Left lobe of liver (tissue), 2 donors: Measurements from ENCODE around the gene NFATC2IP. TPM values are rescaled to one million over a fixed set of nuclear protein-coding genes. Genes with fewer than 3 reads are reported as not detected.
A peak's percentile ranks its signal among the peaks of the same experiment; 100 is the strongest.
"Not testable (repeated sequence)": the region's sequence is repeated elsewhere in the genome, so short reads cannot be mapped to it uniquely, and the experiment has no call there.

Experiments
- ATAC-seq: fragments of 200-7000 bp; cut with Tn5 transposase; one replicate; pipeline ENCODE4 v1.9.1; 2020; ENCODE audit warnings: mild to moderate bottlenecking, moderate library complexity
- DNase-seq: peaks from one replicate; pipeline ENCODE4 v3.0.0-alpha.2; 2020; ENCODE audit warnings: low spot score
- total RNA-seq: library from RNA; stranded (reverse); gene quantifications from one replicate; pipeline ENCODE4 v1.2.1, GENCODE V29; 2021
- donor health status: DM: no; HTN: no; CAD: no; lungs with moderate emphysema.
- donor health status: DM: no; HTN: yes; CAD: no.

Gene NFATC2IP
- total RNA-seq, 1 donor from 2014 or later: 15.2 TPM

GRCh38 chr16:28989363-28989762, 38.6 kb downstream of the NFATC2IP start:
- DNase-seq: no peak
- ATAC-seq: no peak

- no peak for ATAC-seq
- DNase-seq: no peak
Observed at GRCh38 chr16:28990375-28991040, 39.8 kb downstream of the NFATC2IP start.

- DNase-seq: no peak
- ATAC-seq: peak; percentile 61
Observed at GRCh38 chr16:28991687-28992086, 41.0 kb downstream of the NFATC2IP start.

GRCh38 chr16:28992496-28992895, 41.8 kb downstream of the NFATC2IP start:
- DNase-seq (no peak), ATAC-seq (no peak)

- ATAC-seq (no peak), DNase-seq (no peak)
Observed at GRCh38 chr16:28998837-28999236, 48.1 kb downstream of the NFATC2IP start.

- ATAC-seq: no peak
Observed at GRCh38 chr16:28999577-28999976, 48.8 kb downstream of the NFATC2IP start.

DNA sequence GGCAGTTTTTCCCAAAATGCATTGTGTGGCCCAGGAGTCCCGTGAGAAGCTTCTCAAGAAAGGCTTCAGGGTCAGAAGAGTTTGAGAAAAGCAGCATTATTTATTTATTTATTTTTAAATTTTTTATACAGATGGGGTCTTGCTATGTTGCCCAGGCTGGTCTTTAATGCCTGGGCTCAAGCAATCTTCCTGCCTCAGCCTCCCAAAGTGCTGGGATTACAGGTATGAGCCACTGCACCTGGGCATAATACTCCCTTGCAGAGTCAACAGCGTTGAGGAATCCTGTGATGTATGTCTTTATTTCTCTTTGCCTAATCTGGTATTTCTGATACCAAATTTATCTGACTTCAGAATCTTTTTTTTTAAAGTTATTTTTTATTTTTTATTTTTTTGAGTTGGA, 49.3 kb downstream of the NFATC2IP start:
- DNase-seq (no peak), ATAC-seq (no peak)

More at GRCh38 chr16:28999577-28999976, 48.8 kb downstream of the NFATC2IP start:
- DNase-seq: no peak

DNA sequence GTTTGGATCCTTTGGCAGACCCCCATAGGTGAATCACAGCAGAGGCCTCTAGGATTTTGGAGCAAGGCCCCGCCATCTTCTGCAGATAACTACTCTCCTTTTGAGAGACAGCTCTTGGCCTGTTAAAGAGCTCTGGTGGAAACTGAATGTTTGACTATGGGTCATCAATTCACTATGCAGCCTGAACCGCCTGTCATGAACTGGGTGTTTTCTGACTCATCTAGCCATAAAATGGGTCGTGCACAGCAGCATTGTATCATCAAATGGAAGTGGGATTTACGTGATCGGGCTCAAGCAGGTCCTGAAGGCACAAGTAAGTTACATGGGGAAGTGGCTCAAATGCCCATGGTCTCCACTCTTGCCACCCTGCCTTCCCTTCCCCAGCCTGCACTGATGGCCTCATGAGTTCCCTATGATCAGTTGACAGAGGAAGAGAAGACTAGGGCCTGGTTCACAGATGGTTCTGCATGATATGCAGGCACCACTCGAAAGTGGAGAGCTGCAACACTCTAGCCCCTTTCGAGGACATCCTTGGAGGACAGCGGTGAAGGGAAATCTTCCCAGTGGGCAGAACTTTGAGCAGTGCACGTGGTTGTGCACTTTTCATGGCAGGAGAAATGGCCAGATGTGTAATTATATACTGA, 53.9 kb downstream of the NFATC2IP start:
- ATAC-seq, DNase-seq: not testable (repeated sequence)

- DNase-seq: no peak
- no peak for ATAC-seq
Observed at GRCh38 chr16:29007730-29008593, 57.2 kb downstream of the NFATC2IP start.

- ATAC-seq (no peak), DNase-seq (no peak)
Observed at GRCh38 chr16:29009050-29009837, 58.5 kb downstream of the NFATC2IP start.

DNA sequence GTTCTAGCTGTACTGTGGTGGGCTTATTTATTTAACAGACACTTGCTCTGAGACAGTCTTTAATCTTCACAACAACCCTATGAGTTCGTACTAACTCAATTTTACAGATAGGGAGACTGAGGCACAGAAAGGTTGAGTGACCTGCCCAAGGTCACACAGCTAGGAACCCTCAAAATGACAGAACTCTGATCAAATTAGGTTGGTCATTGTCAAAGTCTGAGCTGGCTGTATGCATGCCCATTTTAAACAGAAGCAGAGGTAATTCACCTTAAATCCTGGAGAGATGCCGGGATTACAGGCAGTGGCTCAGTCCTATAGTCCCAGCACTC, 59.1 kb downstream of the NFATC2IP start:
- ATAC-seq: no peak
- no peak for DNase-seq

GRCh38 chr16:29011112-29011511, 60.4 kb downstream of the NFATC2IP start:
- no peak for ATAC-seq
- DNase-seq: no peak

- ATAC-seq: no peak
- DNase-seq: no peak
Observed at GRCh38 chr16:29011851-29012250, 61.1 kb downstream of the NFATC2IP start.

DNA sequence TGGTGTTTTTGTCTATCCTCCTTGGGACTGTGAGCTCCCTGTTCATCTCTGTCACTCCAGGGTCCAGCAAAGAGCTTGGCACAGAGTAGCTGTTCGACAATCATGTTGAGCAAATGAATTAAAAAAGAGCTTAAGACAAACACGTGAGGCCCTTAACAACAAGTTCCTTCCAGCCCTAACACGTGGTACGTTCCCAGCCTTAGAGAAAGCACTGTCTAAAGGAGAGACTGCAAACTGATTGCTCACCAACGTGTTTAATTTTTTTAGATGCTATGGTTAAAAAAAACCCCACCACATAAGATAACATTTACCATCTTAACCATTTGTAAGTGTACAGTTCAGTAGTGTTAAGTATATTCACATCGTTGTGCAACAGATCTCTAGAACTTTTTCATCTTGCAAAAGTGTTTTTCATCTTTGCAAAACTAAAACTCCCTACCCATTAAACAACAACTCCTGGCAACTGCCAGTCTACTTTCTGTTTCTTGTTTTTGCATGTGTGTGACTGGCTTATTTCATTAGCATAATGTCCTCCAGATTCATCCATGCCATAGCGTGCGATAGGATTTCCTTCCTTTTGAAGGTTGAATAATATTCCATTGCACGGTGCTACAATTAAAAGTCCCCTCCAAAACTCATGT, 62.3 kb downstream of the NFATC2IP start:
- DNase-seq (no peak), ATAC-seq (no peak)

GRCh38 chr16:29014561-29015069, 63.9 kb downstream of the NFATC2IP start:
- peak; percentile 68 for ATAC-seq
- no peak for DNase-seq

Other genes starting within 250 kb of the NFATC2IP start
- 262 TPM for gene EIF3C, start 239.5 kb upstream of the NFATC2IP start, total RNA-seq
- gene NPIPB9, start 199.2 kb upstream of the NFATC2IP start, total RNA-seq: 2.3 TPM
- gene ATXN2L, start 127.9 kb upstream of the NFATC2IP start, total RNA-seq: 50.1 TPM
- gene TUFM, start 104.6 kb upstream of the NFATC2IP start, total RNA-seq: 177 TPM
- gene SH2B1, start 87.1 kb upstream of the NFATC2IP start, total RNA-seq: 30.8 TPM
- gene ATP2A1, start 72.4 kb upstream of the NFATC2IP start, total RNA-seq: 1.4 TPM
- 6.8 TPM for gene RABEP2, start 25.7 kb upstream of the NFATC2IP start, total RNA-seq
- gene CD19, start 19.0 kb upstream of the NFATC2IP start, total RNA-seq: not detected
- gene SPNS1, start 23.8 kb downstream of the NFATC2IP start, total RNA-seq: 22.8 TPM
- 3.5 TPM for gene LAT, start 34.1 kb downstream of the NFATC2IP start, total RNA-seq